H9 (cell line): ENCODE measurements around the gene CCM2. TPM values are rescaled to one million over a fixed set of nuclear protein-coding genes. Genes with fewer than 3 reads are reported as not detected.

ENCODE experiments used
- DNase-seq: peaks from one replicate; pipeline ENCODE4 v3.0.0-alpha.2; 2017
- H2AFZ ChIP-seq: one replicate; pipeline ENCODE4 v1.6.1; 2013; ENCODE audit warnings: mild to moderate bottlenecking, low read length, control low read depth, moderate library complexity
- H2AK5ac ChIP-seq: 2 replicates; pipeline ENCODE4 v1.6.1; 2013; ENCODE audit warnings: low read length, control low read depth, mixed read lengths; ENCODE audit not compliant: insufficient read length
- H2BK120ac ChIP-seq: one replicate; pipeline ENCODE4 v1.6.1; 2013; ENCODE audit warnings: low read depth, mild to moderate bottlenecking, low read length, control low read depth, inconsistent platforms; ENCODE audit not compliant: poor library complexity, severe bottlenecking
- H2BK12ac ChIP-seq: 2 replicates; pipeline ENCODE4 v1.6.1; 2013; ENCODE audit warnings: low read length, control low read depth, mixed read lengths, low read depth; ENCODE audit not compliant: insufficient read length
- H2BK15ac ChIP-seq: 2 replicates; pipeline ENCODE4 v1.6.1; 2013; ENCODE audit warnings: low read depth, low read length, control low read depth
- H2BK20ac ChIP-seq: one replicate; pipeline ENCODE4 v1.6.1; 2013; ENCODE audit warnings: low read depth, mild to moderate bottlenecking, low read length, control low read depth, inconsistent platforms; ENCODE audit not compliant: poor library complexity, severe bottlenecking
- H2BK5ac ChIP-seq: 2 replicates; pipeline ENCODE4 v1.6.1; 2013; ENCODE audit warnings: low read length, control low read depth, mixed read lengths; ENCODE audit not compliant: insufficient read length
- H3K14ac ChIP-seq: 2 replicates; pipeline ENCODE4 v1.6.1; 2013; ENCODE audit warnings: low read length, control low read depth; ENCODE audit not compliant: insufficient read depth
- H3K18ac ChIP-seq: 2 replicates; pipeline ENCODE4 v1.6.1; 2013; ENCODE audit warnings: low read depth, mild to moderate bottlenecking, mixed read lengths, low read length, control low read depth; ENCODE audit not compliant: insufficient read length
- H3K23ac ChIP-seq: 2 replicates; pipeline ENCODE4 v1.6.1; 2013; ENCODE audit warnings: low read length, control low read depth, mixed read lengths, low read depth; ENCODE audit not compliant: insufficient read length
- H3K23me2 ChIP-seq: 2 replicates; pipeline ENCODE4 v1.6.1; 2013; ENCODE audit warnings: low read depth, mild to moderate bottlenecking, mixed read lengths, low read length, control low read depth; ENCODE audit not compliant: insufficient read length, poor library complexity, severe bottlenecking
- H3K27ac ChIP-seq: 2 replicates; pipeline ENCODE4 v1.5.1; 2013; ENCODE audit warnings: low read length, control low read depth, mixed read lengths, low read depth; ENCODE audit not compliant: insufficient read length
- H3K27me3 ChIP-seq: 2 replicates; pipeline ENCODE4 v1.6.1; 2013; ENCODE audit warnings: low read length, control low read depth, inconsistent platforms; ENCODE audit not compliant: insufficient read depth
- H3K4ac ChIP-seq: 2 replicates; pipeline ENCODE4 v1.6.1; 2013; ENCODE audit warnings: low read depth, mild to moderate bottlenecking, control low read depth, inconsistent platforms, low read length, moderate library complexity
- H3K4me1 ChIP-seq: 2 replicates; pipeline ENCODE4 v1.6.1; 2013; ENCODE audit warnings: low read length, control low read depth, inconsistent platforms; ENCODE audit not compliant: insufficient read depth
- H3K4me2 ChIP-seq: 2 replicates; pipeline ENCODE4 v1.6.1; 2013; ENCODE audit warnings: low read length, control low read depth, mixed read lengths; ENCODE audit not compliant: insufficient read length, insufficient read depth
- H3K56ac ChIP-seq: 2 replicates; pipeline ENCODE4 v1.6.1; 2013; ENCODE audit warnings: low read depth, mild to moderate bottlenecking, mixed read lengths, low read length, control low read depth; ENCODE audit not compliant: insufficient read length
- H3K79me1 ChIP-seq: 2 replicates; pipeline ENCODE4 v1.6.1; 2013; ENCODE audit warnings: low read depth, mild to moderate bottlenecking, moderate library complexity, low read length, control low read depth, inconsistent platforms; ENCODE audit not compliant: insufficient read depth, poor library complexity, severe bottlenecking
- H3K79me2 ChIP-seq: 2 replicates; pipeline ENCODE4 v1.6.1; 2013; ENCODE audit warnings: low read length, control low read depth, inconsistent platforms; ENCODE audit not compliant: insufficient read depth
- H3K9ac ChIP-seq: 2 replicates; pipeline ENCODE4 v1.6.1; 2013; ENCODE audit warnings: low read length, control low read depth, mixed read lengths; ENCODE audit not compliant: insufficient read length; ENCODE audit errors: extremely low read depth
- H3K9me3 ChIP-seq: one replicate; pipeline ENCODE4 v1.6.1; 2013; ENCODE audit warnings: low read depth, low read length, inconsistent platforms; ENCODE audit not compliant: control insufficient read depth
- H3T11ph ChIP-seq: one replicate; pipeline ENCODE4 v1.6.1; 2013; ENCODE audit warnings: mild to moderate bottlenecking, low read length, control low read depth, inconsistent platforms
- H4K20me1 ChIP-seq: one replicate; pipeline ENCODE4 v1.6.1; 2013; ENCODE audit not compliant: control insufficient read depth, insufficient read length, insufficient read depth
- H4K5ac ChIP-seq: 2 replicates; pipeline ENCODE4 v1.6.1; 2013; ENCODE audit warnings: low read depth, mild to moderate bottlenecking, mixed read lengths, low read length, control low read depth; ENCODE audit not compliant: insufficient read length
- H4K8ac ChIP-seq: replicated peaks from 2 replicates; pipeline ENCODE4 v1.6.1; 2013; ENCODE audit warnings: low read length, control low read depth, mixed read lengths, low read depth; ENCODE audit not compliant: insufficient read length
- H4K91ac ChIP-seq: 2 replicates; pipeline ENCODE4 v1.6.1; 2013; ENCODE audit warnings: low read depth, mild to moderate bottlenecking, moderate library complexity, mixed read lengths, low read length, control low read depth; ENCODE audit not compliant: insufficient read length
- H3K27ac Mint-ChIP-seq, 3 experiments: 2 replicates in 2 of 3; 3 replicates in 1 of 3; pipeline ENCODE4 v1.8.0; 2020 to 2021; ENCODE audit warnings: mixed read lengths in 3 of 3, mild to moderate bottlenecking in 1 of 3, moderate library complexity in 1 of 3
- H3K27me3 Mint-ChIP-seq: 2 replicates; pipeline ENCODE4 v1.8.0; 2021; ENCODE audit warnings: low read depth, mild to moderate bottlenecking, moderate library complexity, mixed read lengths
- H3K36me3 Mint-ChIP-seq, 3 experiments: 2 replicates in 2 of 3; 3 replicates in 1 of 3; pipeline ENCODE4 v1.8.0; 2020 to 2021; ENCODE audit warnings: low read depth in 3 of 3, mixed read lengths in 3 of 3; ENCODE audit not compliant: insufficient read depth in 1 of 3
- H3K4me1 Mint-ChIP-seq, 2 experiments: 2 replicates each; pipeline ENCODE4 v1.8.0; 2020; ENCODE audit warnings: mixed read lengths in 2 of 2
- H3K4me3 Mint-ChIP-seq, 2 experiments: 2 replicates in 1 of 2; 3 replicates in 1 of 2; pipeline ENCODE4 v1.8.0; 2020 to 2021; ENCODE audit warnings: mild to moderate bottlenecking in 2 of 2, mixed read lengths in 2 of 2, moderate library complexity in 1 of 2
- H3K9me3 Mint-ChIP-seq, 2 experiments: 2 replicates in 1 of 2; 3 replicates in 1 of 2; pipeline ENCODE4 v1.8.0; 2020; ENCODE audit warnings: mild to moderate bottlenecking in 2 of 2, mixed read lengths in 2 of 2, moderate library complexity in 1 of 2
- WGBS: extraction: QIAGEN DNeasy Blood & Tissue Kit; methylation state at CpG from one replicate; pipeline ENCODE4 v1.1.7; 2013; ENCODE audit warnings: missing lambda C conversion rate, low lambda C conversion rate, mixed read lengths; ENCODE audit not compliant: insufficient read length; ENCODE audit errors: extremely low coverage; 5-methylcytosine and 5-hydroxymethylcytosine counted together
- total RNA-seq: library from RNA; stranded (reverse); gene quantifications from 2 replicates; pipeline ENCODE4 v1.2.1, GENCODE V29; 2021
- TF ChIP-seq, protein P1 (sequence below): fragments of 200-600 bp; sonication (generic); conservative IDR thresholded peaks from 3 replicates; pipeline ENCODE4 v1.8.0; 2021; ENCODE audit warnings: antibody characterized with exemption, mild to moderate bottlenecking

The CCM2 gene
- total RNA-seq, 1 experiment from 2014 or later = 30.4 TPM

GRCh38 chr7:45118292-45118691 lies 118.3 kb downstream of the CCM2 start:
- Histone ChIP-seq H3K4ac (no peak overlapping the region), H3K23me2 (no peaks in the 10 kb centered on the region), H3K4me2 (no peak overlapping the region), H3K79me1 (no peaks in the 10 kb centered on the region), H3K27ac (no peak overlapping the region), H3K14ac (no peak overlapping the region), H2BK15ac (no peak overlapping the region), H4K8ac (no peak overlapping the region), H2AK5ac (no peak overlapping the region), H3K27me3 (no peaks in the 10 kb centered on the region), H4K5ac (no peak overlapping the region), H3K4me1 (no peaks in the 10 kb centered on the region), H2BK20ac (no peak overlapping the region), H3T11ph (no peak overlapping the region), H4K20me1 (no peaks in the 10 kb centered on the region), H3K9ac (no peak overlapping the region), H3K56ac (no peak overlapping the region), H3K9me3 (no peaks in the 10 kb centered on the region), H3K79me2 (no peaks in the 10 kb centered on the region), H2BK120ac (no peak overlapping the region), H2BK5ac (no peak overlapping the region), H3K23ac (no peak overlapping the region), H3K18ac (no peak overlapping the region), H2BK12ac (no peak overlapping the region), H2AFZ (no peak overlapping the region), H4K91ac (no peak overlapping the region)
- Mint-ChIP-seq H3K4me1 (peaks cover under 1% of the 10 kb centered on the region in 2 experiments; a peak in 3 of 4 replicates), H3K27me3 (peaks cover 41% of the 10 kb centered on the region), H3K36me3 (no peaks in the 10 kb centered on the region), H3K4me3 (no peak overlapping the region), H3K9me3 (no peaks in the 10 kb centered on the region), H3K27ac (no peak overlapping the region)
- no peak for DNase-seq
- WGBS = no CpG with 5 or more reads among the region's 4 CpGs
- TF ChIP-seq, protein P1, sequence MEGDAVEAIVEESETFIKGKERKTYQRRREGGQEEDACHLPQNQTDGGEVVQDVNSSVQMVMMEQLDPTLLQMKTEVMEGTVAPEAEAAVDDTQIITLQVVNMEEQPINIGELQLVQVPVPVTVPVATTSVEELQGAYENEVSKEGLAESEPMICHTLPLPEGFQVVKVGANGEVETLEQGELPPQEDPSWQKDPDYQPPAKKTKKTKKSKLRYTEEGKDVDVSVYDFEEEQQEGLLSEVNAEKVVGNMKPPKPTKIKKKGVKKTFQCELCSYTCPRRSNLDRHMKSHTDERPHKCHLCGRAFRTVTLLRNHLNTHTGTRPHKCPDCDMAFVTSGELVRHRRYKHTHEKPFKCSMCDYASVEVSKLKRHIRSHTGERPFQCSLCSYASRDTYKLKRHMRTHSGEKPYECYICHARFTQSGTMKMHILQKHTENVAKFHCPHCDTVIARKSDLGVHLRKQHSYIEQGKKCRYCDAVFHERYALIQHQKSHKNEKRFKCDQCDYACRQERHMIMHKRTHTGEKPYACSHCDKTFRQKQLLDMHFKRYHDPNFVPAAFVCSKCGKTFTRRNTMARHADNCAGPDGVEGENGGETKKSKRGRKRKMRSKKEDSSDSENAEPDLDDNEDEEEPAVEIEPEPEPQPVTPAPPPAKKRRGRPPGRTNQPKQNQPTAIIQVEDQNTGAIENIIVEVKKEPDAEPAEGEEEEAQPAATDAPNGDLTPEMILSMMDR = no peak
